ENCODE data around the gene ADAMTS2.
"Not testable (repeated sequence)": the region's sequence is repeated elsewhere in the genome, so short reads cannot be mapped to it uniquely, and the experiment has no call there.

The ADAMTS2 gene

DNA sequence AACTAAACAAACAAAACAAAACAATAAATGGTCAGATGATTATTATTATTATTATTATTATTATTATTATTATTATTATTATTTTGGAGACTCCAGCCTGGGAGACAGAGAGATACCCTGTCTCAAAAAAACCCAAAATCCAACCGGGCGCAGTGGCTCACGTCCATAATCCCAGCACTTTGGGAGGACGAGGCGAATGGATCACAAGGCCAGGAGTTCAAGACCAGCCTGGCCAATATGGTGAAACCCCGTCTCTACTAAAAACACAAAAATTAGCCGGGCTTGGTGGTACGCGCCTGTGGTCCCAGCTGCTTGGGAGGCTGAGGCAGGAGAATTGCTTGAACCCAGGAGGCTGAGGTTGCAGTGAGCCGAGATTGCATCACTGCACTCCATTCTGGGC lies 61.4 kb downstream of the ADAMTS2 start:
- DNase-seq; H3K4me2 ChIP-seq (ENCODE audit: low read length, poor library complexity, severe bottlenecking); H3K36me3 ChIP-seq (ENCODE audit: control insufficient read depth in 1 of 2, insufficient read depth in 2 of 2, low read depth in 1 of 2, low read length in 2 of 2); H3K79me1 ChIP-seq (replicated peaks; ENCODE audit: low read length, poor library complexity, severe bottlenecking); H3K4me1 ChIP-seq (ENCODE audit: control insufficient read depth, insufficient read depth, low read depth, low read length); H3K9me3 ChIP-seq (ENCODE audit: control insufficient read depth, low read length); H3K23ac ChIP-seq (ENCODE audit: low read length in 2 of 2); H3K14ac ChIP-seq (ENCODE audit: low read length in 2 of 2); H4K8ac ChIP-seq (ENCODE audit: low read length); H2BK120ac ChIP-seq (ENCODE audit: low read depth, low read length); H4K91ac ChIP-seq (ENCODE audit: low read length); H2BK15ac ChIP-seq (ENCODE audit: low read depth, poor library complexity, severe bottlenecking); H3K9ac ChIP-seq (ENCODE audit: low read length); H2AFZ ChIP-seq (ENCODE audit: low read depth, low read length); H2AK5ac ChIP-seq (ENCODE audit: low read length, severe bottlenecking); H3K18ac ChIP-seq (ENCODE audit: low read depth in 1 of 2, low read length in 2 of 2); H2BK5ac ChIP-seq (ENCODE audit: low read depth, low read length, poor library complexity, severe bottlenecking); H3K4me3 ChIP-seq (ENCODE audit: insufficient read depth in 1 of 2, low read depth in 1 of 2, low read length in 2 of 2); H3K4ac ChIP-seq (ENCODE audit: low read depth in 1 of 2, low read length in 2 of 2); H2BK12ac ChIP-seq (ENCODE audit: low read length in 2 of 2); H3K27ac ChIP-seq (ENCODE audit: low read length, poor library complexity, severe bottlenecking); H3K27me3 ChIP-seq (ENCODE audit: control insufficient read depth in 1 of 2, insufficient read depth in 1 of 2, low read length in 2 of 2): not testable (repeated sequence)
- 91% methylated on average over 9 of the region's 10 CpGs for WGBS

DNA sequence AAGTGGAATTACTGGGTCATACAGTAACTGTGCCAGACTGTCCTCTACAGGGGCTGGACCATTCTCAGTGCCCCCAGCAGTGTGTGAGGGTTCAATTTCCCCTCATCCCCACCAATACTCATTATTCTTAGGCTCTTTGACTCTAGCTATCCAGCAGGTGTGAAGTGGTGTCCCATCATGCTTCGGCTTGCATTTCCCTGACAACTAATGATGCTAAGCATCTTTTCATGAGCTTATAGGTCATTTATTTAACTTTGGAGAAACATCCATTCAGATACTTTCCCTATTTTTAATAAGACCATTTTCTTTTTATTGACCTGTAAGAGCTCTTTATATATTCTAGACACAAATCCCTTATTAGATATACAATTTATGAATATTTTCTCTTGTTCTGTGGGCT lies 63.6 kb downstream of the ADAMTS2 start:
- Histone ChIP-seq H3K18ac (ENCODE audit: low read depth in 1 of 2, low read length in 2 of 2) (no peak overlapping the region), H2BK15ac (ENCODE audit: low read depth, poor library complexity, severe bottlenecking) (no peak overlapping the region), H3K4me3 (ENCODE audit: insufficient read depth in 1 of 2, low read depth in 1 of 2, low read length in 2 of 2) (no peak overlapping the region), H2AFZ (ENCODE audit: low read depth, low read length) (no peak overlapping the region), H3K9me3 (ENCODE audit: control insufficient read depth, low read length) (no peaks in the 10 kb centered on the region), H3K27me3 (ENCODE audit: control insufficient read depth in 1 of 2, insufficient read depth in 1 of 2, low read length in 2 of 2) (no peaks in the 10 kb centered on the region), H2BK5ac (ENCODE audit: low read depth, low read length, poor library complexity, severe bottlenecking) (no peak overlapping the region), H3K36me3 (ENCODE audit: control insufficient read depth in 1 of 2, insufficient read depth in 2 of 2, low read depth in 1 of 2, low read length in 2 of 2) (no peaks in the 10 kb centered on the region), H2BK12ac (ENCODE audit: low read length in 2 of 2) (no peak overlapping the region), H3K27ac (ENCODE audit: low read length, poor library complexity, severe bottlenecking) (no peak overlapping the region), H3K4me2 (ENCODE audit: low read length, poor library complexity, severe bottlenecking) (no peak overlapping the region), H3K14ac (ENCODE audit: low read length in 2 of 2) (no peak overlapping the region), H3K23ac (ENCODE audit: low read length in 2 of 2) (no peak overlapping the region), H2AK5ac (ENCODE audit: low read length, severe bottlenecking) (no peak overlapping the region), H3K79me1 (replicated peaks; ENCODE audit: low read length, poor library complexity, severe bottlenecking) (no peaks in the 10 kb centered on the region), H3K4ac (ENCODE audit: low read depth in 1 of 2, low read length in 2 of 2) (peak overlapping the region in 1 of 2 experiments; percentile 28), H2BK120ac (ENCODE audit: low read depth, low read length) (no peak overlapping the region), H3K9ac (ENCODE audit: low read length) (no peak overlapping the region), H4K91ac (ENCODE audit: low read length) (no peak overlapping the region), H4K8ac (ENCODE audit: low read length) (no peak overlapping the region), H3K4me1 (ENCODE audit: control insufficient read depth, insufficient read depth, low read depth, low read length) (peaks cover 15% of the 10 kb centered on the region)
- no peak for DNase-seq
- no CpG with 5 or more reads among the region's 1 CpG for WGBS

DNA sequence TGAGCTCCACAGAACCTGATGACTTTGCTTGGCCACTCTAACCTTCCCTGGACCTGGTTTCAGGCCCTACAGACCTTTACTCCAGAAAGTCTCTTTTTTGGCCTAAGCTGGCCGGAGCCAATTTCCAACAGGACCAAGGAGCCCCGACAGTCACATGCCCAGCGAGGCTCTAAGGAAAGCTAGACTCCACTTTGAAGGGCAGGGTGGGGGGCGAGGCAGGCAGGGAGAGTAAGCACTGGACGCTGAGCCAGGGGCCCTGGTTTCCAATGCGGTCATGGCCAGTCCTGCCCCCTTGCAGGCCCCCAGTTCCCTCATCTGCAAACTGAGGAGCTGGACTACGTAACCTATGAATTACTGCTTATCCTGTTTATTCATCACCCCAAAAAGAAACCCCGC lies 65.2 kb downstream of the ADAMTS2 start:
- no peak overlapping the region for H4K8ac ChIP-seq (ENCODE audit: low read length)
- H3K36me3 ChIP-seq (ENCODE audit: control insufficient read depth in 1 of 2, insufficient read depth in 2 of 2, low read depth in 1 of 2, low read length in 2 of 2) = no peaks in the 10 kb centered on the region
- H3K9me3 ChIP-seq (ENCODE audit: control insufficient read depth, low read length) = no peaks in the 10 kb centered on the region
- no peaks in the 10 kb centered on the region for H3K27me3 ChIP-seq (ENCODE audit: control insufficient read depth in 1 of 2, insufficient read depth in 1 of 2, low read length in 2 of 2)
- H2BK5ac ChIP-seq (ENCODE audit: low read depth, low read length, poor library complexity, severe bottlenecking) = no peak overlapping the region
- H4K91ac ChIP-seq (ENCODE audit: low read length) = peak overlapping the region; percentile 25
- H2BK12ac ChIP-seq (ENCODE audit: low read length in 2 of 2) = no peak overlapping the region
- no peak overlapping the region for H3K14ac ChIP-seq (ENCODE audit: low read length in 2 of 2)
- no peak overlapping the region for H3K4me3 ChIP-seq (ENCODE audit: insufficient read depth in 1 of 2, low read depth in 1 of 2, low read length in 2 of 2)
- H3K4ac ChIP-seq (ENCODE audit: low read depth in 1 of 2, low read length in 2 of 2) = no peak overlapping the region
- DNase-seq = no peak
- H3K4me2 ChIP-seq (ENCODE audit: low read length, poor library complexity, severe bottlenecking) = no peak overlapping the region
- H3K27ac ChIP-seq (ENCODE audit: low read length, poor library complexity, severe bottlenecking) = no peak overlapping the region
- no peak overlapping the region for H2BK15ac ChIP-seq (ENCODE audit: low read depth, poor library complexity, severe bottlenecking)
- H3K18ac ChIP-seq (ENCODE audit: low read depth in 1 of 2, low read length in 2 of 2) = peak overlapping the region in 1 of 2 experiments; percentile 21
- WGBS = 94% methylated on average over 8 of the region's 8 CpGs
- H3K9ac ChIP-seq (ENCODE audit: low read length) = no peak overlapping the region
- no peak overlapping the region for H3K23ac ChIP-seq (ENCODE audit: low read length in 2 of 2)
- H2BK120ac ChIP-seq (ENCODE audit: low read depth, low read length) = no peak overlapping the region
- no peak overlapping the region for H2AFZ ChIP-seq (ENCODE audit: low read depth, low read length)
- no peak overlapping the region for H2AK5ac ChIP-seq (ENCODE audit: low read length, severe bottlenecking)
- no peaks in the 10 kb centered on the region for H3K79me1 ChIP-seq (replicated peaks; ENCODE audit: low read length, poor library complexity, severe bottlenecking)
- peaks cover 28% of the 10 kb centered on the region for H3K4me1 ChIP-seq (ENCODE audit: control insufficient read depth, insufficient read depth, low read depth, low read length)

DNA sequence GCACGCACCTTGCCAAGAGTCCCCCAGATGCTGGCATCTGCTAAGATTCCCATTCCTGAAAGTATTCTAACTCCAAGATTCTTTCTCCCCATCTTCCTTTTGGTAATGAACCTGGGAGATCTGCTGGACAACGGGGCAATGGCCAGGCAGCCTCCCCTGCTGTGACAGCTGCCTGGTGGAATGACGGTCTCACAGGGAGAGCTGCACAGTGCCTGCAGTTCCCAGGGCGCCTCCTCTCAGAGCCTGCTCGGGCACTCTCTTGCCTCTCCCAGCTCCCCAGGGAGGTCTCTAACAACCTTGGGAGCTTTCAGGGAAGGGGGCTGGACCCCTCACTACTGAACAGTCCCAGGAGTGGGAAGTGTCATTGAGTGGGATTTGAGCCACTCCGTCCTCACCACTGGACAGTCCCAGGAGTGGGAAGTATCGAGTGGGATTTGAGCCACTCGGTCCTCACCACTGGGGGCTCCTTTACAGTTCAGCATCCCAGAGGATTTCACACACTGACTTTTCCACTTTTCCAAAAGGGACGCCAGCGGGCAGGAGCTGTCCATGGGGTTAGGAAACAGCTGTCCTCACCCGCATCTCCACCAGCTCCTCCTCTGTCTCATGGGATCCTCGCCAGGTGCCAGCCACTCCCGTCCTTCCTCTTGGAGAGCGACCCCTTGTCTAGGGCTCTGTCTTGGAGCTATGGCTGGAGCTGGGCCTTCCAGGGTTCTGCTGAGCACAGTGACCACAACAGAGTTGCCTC lies 65.7 kb downstream of the ADAMTS2 start:
- no peak overlapping the region for H2AK5ac ChIP-seq (ENCODE audit: low read length, severe bottlenecking)
- H3K4me2 ChIP-seq (ENCODE audit: low read length, poor library complexity, severe bottlenecking) = no peak overlapping the region
- no peak overlapping the region for H2AFZ ChIP-seq (ENCODE audit: low read depth, low read length)
- no peaks in the 10 kb centered on the region for H3K9me3 ChIP-seq (ENCODE audit: control insufficient read depth, low read length)
- H3K27ac ChIP-seq (ENCODE audit: low read length, poor library complexity, severe bottlenecking) = no peak overlapping the region
- H3K4me3 ChIP-seq (ENCODE audit: insufficient read depth in 1 of 2, low read depth in 1 of 2, low read length in 2 of 2) = no peak overlapping the region
- H2BK120ac ChIP-seq (ENCODE audit: low read depth, low read length) = no peak overlapping the region
- H3K18ac ChIP-seq (ENCODE audit: low read depth in 1 of 2, low read length in 2 of 2) = peak overlapping the region in 1 of 2 experiments; percentile 21
- H3K9ac ChIP-seq (ENCODE audit: low read length) = no peak overlapping the region
- peak overlapping the region; percentile 16 for H2BK15ac ChIP-seq (ENCODE audit: low read depth, poor library complexity, severe bottlenecking)
- peak overlapping the region; percentile 25 for H4K91ac ChIP-seq (ENCODE audit: low read length)
- no peak overlapping the region for H3K4ac ChIP-seq (ENCODE audit: low read depth in 1 of 2, low read length in 2 of 2)
- no peaks in the 10 kb centered on the region for H3K36me3 ChIP-seq (ENCODE audit: control insufficient read depth in 1 of 2, insufficient read depth in 2 of 2, low read depth in 1 of 2, low read length in 2 of 2)
- no peaks in the 10 kb centered on the region for H3K79me1 ChIP-seq (replicated peaks; ENCODE audit: low read length, poor library complexity, severe bottlenecking)
- no peaks in the 10 kb centered on the region for H3K27me3 ChIP-seq (ENCODE audit: control insufficient read depth in 1 of 2, insufficient read depth in 1 of 2, low read length in 2 of 2)
- H2BK5ac ChIP-seq (ENCODE audit: low read depth, low read length, poor library complexity, severe bottlenecking) = no peak overlapping the region
- peak overlapping the region; percentile 12 for H4K8ac ChIP-seq (ENCODE audit: low read length)
- 84% methylated on average over 14 of the region's 14 CpGs for WGBS
- no peak for DNase-seq
- no peak overlapping the region for H3K14ac ChIP-seq (ENCODE audit: low read length in 2 of 2)
- peak overlapping the region in 1 of 2 experiments; percentile 68 for H2BK12ac ChIP-seq (ENCODE audit: low read length in 2 of 2)
- no peak overlapping the region for H3K23ac ChIP-seq (ENCODE audit: low read length in 2 of 2)
- H3K4me1 ChIP-seq (ENCODE audit: control insufficient read depth, insufficient read depth, low read depth, low read length) = peaks cover 26% of the 10 kb centered on the region
